ENCODE results near the gene IPO9. TPM values are rescaled to one million over a fixed set of nuclear protein-coding genes. Genes with fewer than 3 reads are reported as not detected.

The IPO9 gene
- 80.6 TPM for total RNA-seq (2021; ENCODE audit: unreplicated experiment)
- 34.4 and 44.0 TPM in 2 replicates for polyA plus RNA-seq (2012)
- percentile 90 among the genes with signal in this experiment for Bru-seq, nascent RNA
- percentile 87 among the genes with signal in this experiment for BruChase-seq, experiment 1, labeled RNA remaining after a 6-hour chase
- BruChase-seq, experiment 2, labeled RNA remaining after a 2-hour chase = percentile 90 among the genes with signal in this experiment
- long read RNA-seq, full-length matches to known transcripts = 36 of 70 reads
- long read RNA-seq, partial matches to known transcripts = 18 of 70 reads
- long read RNA-seq, other reads (novel, unspliced or antisense) = 16 of 70 reads

- ATAC-seq = peak; percentile 93
- intact Hi-C loops (cut with micrococcal nuclease) = no loop called here
- no peaks in the 10 kb centered on the region for H3K9me2 ChIP-seq (ENCODE audit: insufficient read depth)
- peaks cover 4% of the 10 kb centered on the region; the same call in 1 of the 2 replicates for H4K20me1 ChIP-seq (ENCODE audit: insufficient read depth)
- peaks cover 51% of the 10 kb centered on the region for H3K79me2 ChIP-seq (ENCODE audit: insufficient read depth, low read length)
- peak within 1 kb of the TSS; percentile 3 for H2AFZ ChIP-seq (ENCODE audit: low read depth, low read length, poor library complexity, severe bottlenecking)
- BruUV-seq (replicated peaks) = no TSS peak
- no peaks in the 10 kb centered on the region for H3K9me3 ChIP-seq (ENCODE audit: control insufficient read depth in 1 of 2, insufficient read depth in 1 of 2, low read depth in 1 of 2, low read length in 2 of 2)
- peaks cover 8 to 18% of the 10 kb centered on the region in 2 experiments for H3K4me1 ChIP-seq (ENCODE audit: control insufficient read depth in 1 of 2, insufficient read depth in 2 of 2, low read length in 2 of 2)
- 0 out of 4 replicates have a peak, but pooled peaks cover 0 to 7% of the 10 kb centered on the region in 2 experiments for H3K36me3 ChIP-seq (ENCODE audit: control insufficient read depth in 1 of 2, insufficient read depth in 2 of 2, low read length in 2 of 2)
- RAD21 ChIA-PET (ENCODE audit: low non-redundant PET in 1 of 2, low total read pairs in 2 of 2, uncharacterized antibody in 2 of 2, unreplicated experiment in 2 of 2) = interaction anchor here in 1 of 2 experiments (1.0 kb wide), 1 partner anchor 67 kb away, joined by 3 read pairs; no protein-coding TSS in a partner anchor
- POLR2A ChIA-PET = interaction anchor here (0.7 to 1.4 kb wide), 3 partner anchors 14 to 37 kb away, joined by 3 to 4 read pairs (median 3); no protein-coding TSS in a partner anchor
- DNase-seq (ENCODE audit: low read depth, low spot score) = peak; percentile 86
- H3K27me3 ChIP-seq (ENCODE audit: insufficient read depth, low read length) = no peaks in the 10 kb centered on the region
- CTCF ChIA-PET = interaction anchor here (0.8 to 1.5 kb wide), 9 partner anchors 8 to 316 kb away, joined by 3 to 8 read pairs (median 3); no protein-coding TSS in a partner anchor
- peak within 1 kb of the TSS; percentile 92 for H3K9ac ChIP-seq (ENCODE audit: low read length)
- H3K27ac ChIP-seq (ENCODE audit: low read depth, low read length) = peak within 1 kb of the TSS; percentile 82
- peak within 1 kb of the TSS; percentile 84 to 98 for H3K4me3 ChIP-seq (replicated peaks in 1 of 2; ENCODE audit: low read depth in 1 of 2, low read length in 2 of 2)
- peak within 1 kb of the TSS; percentile 82 for H3K4me2 ChIP-seq (ENCODE audit: low read length)
- TF ChIP-seq ZNF274 (IDR thresholded peaks at IDR 0.05; ENCODE audit: low read depth, low read length) = no peak
- TF ChIP-seq CTCF (IDR thresholded peaks at IDR 0.05 in 2 of 3, conservative IDR thresholded peaks at IDR 0.05 in 1 of 3; ENCODE audit: borderline replicate concordance in 1 of 3, insufficient read depth in 1 of 3, low read depth in 2 of 3, low read length in 2 of 3) = peak; percentile 43 to 95 (median 91); a peak in 5 of 6 replicates
- no peak for TF ChIP-seq EZH2phosphoT487 (IDR thresholded peaks at IDR 0.05; ENCODE audit: borderline replicate concordance)
- peak; percentile 67; the same call in 1 of the 2 replicates for TF ChIP-seq SIN3A (IDR thresholded peaks at IDR 0.05; ENCODE audit: low read depth)
- peak; percentile 93 for TF ChIP-seq YY1 (IDR thresholded peaks at IDR 0.05; ENCODE audit: extremely low read depth, insufficient replicate concordance, low read depth, low read length)
- TF ChIP-seq CEBPB (IDR thresholded peaks at IDR 0.05; ENCODE audit: low read depth) = no peak
- TF ChIP-seq POLR2A (IDR thresholded peaks at IDR 0.05; ENCODE audit: borderline replicate concordance, extremely low read depth, insufficient read depth, insufficient read length) = peak; percentile 85
- peak; percentile 40; the same call in 1 of the 2 replicates for TF ChIP-seq RAD21 (IDR thresholded peaks at IDR 0.05; ENCODE audit: low read depth)
- no peak for TF ChIP-seq EGR1 (IDR thresholded peaks at IDR 0.05; ENCODE audit: low read depth)
- no peak for TF ChIP-seq EZH2 (IDR thresholded peaks at IDR 0.05)
- no peak for TF ChIP-seq FOSL1 (IDR thresholded peaks at IDR 0.05; ENCODE audit: low read depth)
- no peak for TF ChIP-seq ELF1 (IDR thresholded peaks at IDR 0.05; ENCODE audit: borderline replicate concordance, low read depth)
- TF ChIP-seq JUND (IDR thresholded peaks at IDR 0.05) = no peak
- no peak for TF ChIP-seq SRF (IDR thresholded peaks at IDR 0.05; ENCODE audit: low read depth)
- no peak for TF ChIP-seq REST (IDR thresholded peaks at IDR 0.05; ENCODE audit: low read depth)
- TF ChIP-seq TCF7L2 (IDR thresholded peaks at IDR 0.05; ENCODE audit: borderline replicate concordance, extremely low read depth, insufficient read depth, insufficient read length) = no peak
- TF ChIP-seq ATF3 (IDR thresholded peaks at IDR 0.05) = no peak
- TF ChIP-seq CBX3 (IDR thresholded peaks at IDR 0.05; ENCODE audit: low read depth) = no peak
Observed at GRCh38 chr1:201828820-201829774, at the start of gene IPO9. IPO9 (plus strand) TSS chr1:201829157; CDS start chr1:201829210, 53 bp downstream.
